Stomach (tissue), 4 donors: ENCODE results near the gene MT2A.

Experiments used
- CTCF ChIP-seq, 7 experiments: fragments of 450-650 bp in 4 of 7; fragments of 200-600 bp in 3 of 7; sonication (generic) in 3 of 7; IDR thresholded peaks; one replicate each; pipeline ENCODE4 v1.5.1; 2016 to 2019; ENCODE audit warnings: antibody characterized with exemption in 7 of 7, control low read depth in 2 of 7, mild to moderate bottlenecking in 1 of 7
- EP300 ChIP-seq: sonication (generic); formaldehyde crosslinking; IDR thresholded peaks from one replicate; pipeline ENCODE4 v1.6.1; 2017; ENCODE audit warnings: antibody characterized with exemption
- POLR2A ChIP-seq, 4 donors: fragments of 450-650 bp; IDR thresholded peaks; one replicate each; pipeline ENCODE4 v1.6.1; 2016; ENCODE audit warnings: antibody characterized with exemption in 4 of 4, control low read depth in 2 of 4, mild to moderate bottlenecking in 1 of 4, moderate library complexity in 1 of 4
- POLR2AphosphoS5 ChIP-seq, 3 donors: sonication (generic); formaldehyde crosslinking; IDR thresholded peaks; one replicate each; pipeline ENCODE4 v1.6.1; 2016; ENCODE audit warnings: antibody characterized with exemption in 3 of 3

- TF ChIP-seq CTCF (IDR thresholded peaks at IDR 0.05), result peak in 1 of 7 experiments; percentile 3
- no peak for TF ChIP-seq POLR2A (IDR thresholded peaks at IDR 0.05)
- TF ChIP-seq POLR2AphosphoS5 (IDR thresholded peaks at IDR 0.05), result peak in 2 of 3 donors; percentile 74 to 78
- TF ChIP-seq EP300, result no peak
Observed at GRCh38 chr16:56617212-56618085, 9.1 kb downstream of the MT2A start.
